Peyer's patch (tissue), 4 donors: ENCODE results near the gene DCXR.

Experiments used
- CTCF ChIP-seq, 6 experiments: fragments of 450-650 bp in 4 of 6; fragments of 200-600 bp in 2 of 6; sonication (generic) in 1 of 6; IDR thresholded peaks; one replicate each; pipeline ENCODE4 v1.5.1; 2017 to 2019; ENCODE audit warnings: antibody characterized with exemption in 6 of 6, mild to moderate bottlenecking in 3 of 6, moderate library complexity in 1 of 6
- POLR2A ChIP-seq, 2 donors: fragments of 450-650 bp; IDR thresholded peaks; one replicate each; pipeline ENCODE4 v1.5.1; 2017; ENCODE audit warnings: antibody characterized with exemption in 2 of 2, mild to moderate bottlenecking in 2 of 2, moderate library complexity in 2 of 2

- TF ChIP-seq CTCF (IDR thresholded peaks at IDR 0.05) (no peak), POLR2A (IDR thresholded peaks at IDR 0.05) (no peak)
Measured at GRCh38 chr17:82065193-82065637, 27.7 kb upstream of the DCXR start.
